HepG2 (cell line): ENCODE measurements around the gene PCSK7. TPM values are rescaled to one million over a fixed set of nuclear protein-coding genes. Genes with fewer than 3 reads are reported as not detected.

Experiments used
- ATAC-seq: fragments of 200-7000 bp; cut with Tn5 transposase; 3 replicates; pipeline ENCODE4 v1.9.1; 2020; ENCODE audit warnings: mild to moderate bottlenecking, moderate library complexity
- BruUV-seq: library from RNA; stranded (reverse); fragments of 400-500 nt; replicated peaks from 2 replicates; lab custom pipeline; 2021; lab: Mats Ljungman, UMichigan
- CTCF ChIA-PET: fragments of 300-600 bp; formaldehyde crosslinking; extraction: SDS; loops from one replicate; lab custom pipeline; 2021; ENCODE audit warnings: low total read pairs, inconsistent platforms, low intra/inter-chr PET ratio; lab: Yijun Ruan, JAX
- POLR2A ChIA-PET: fragments of 350-600 bp; sonication (Branson Sonifier 250); formaldehyde crosslinking; loops from one replicate; lab custom pipeline; 2020; ENCODE audit warnings: antibody characterized with exemption, inconsistent platforms; lab: Yijun Ruan, JAX
- DNase-seq: peaks from one replicate; pipeline ENCODE4 v3.0.0-alpha.2; 2015; ENCODE audit warnings: low spot score
- FAIRE-seq: peaks from 3 replicates; lab custom pipeline; 2011; peaks lifted over from hg19 to GRCh38; lab: Jason Lieb, UNC
- H2AFZ ChIP-seq: one replicate; pipeline ENCODE4 v1.6.1; 2011; ENCODE audit warnings: low read length, inconsistent platforms
- H3K27ac ChIP-seq: fragments of 300-600 bp; 3 replicates; pipeline ENCODE4 v1.8.0; 2011; ENCODE audit warnings: mixed run types, mild to moderate bottlenecking, mixed read lengths, low read length, inconsistent platforms; ENCODE audit not compliant: insufficient read depth; ENCODE audit errors: extremely low read length
- H3K27me3 ChIP-seq, 2 experiments: fragments of 200-600 bp in 1 of 2; 2 replicates in 1 of 2; 3 replicates in 1 of 2; pipeline versions ENCODE4 v1.6.0 to v1.8.0; 2011; ENCODE audit warnings: low read length in 2 of 2, mild to moderate bottlenecking in 2 of 2, moderate library complexity in 2 of 2, inconsistent platforms in 1 of 2; ENCODE audit not compliant: insufficient read depth in 2 of 2, control insufficient read depth in 1 of 2
- H3K36me3 ChIP-seq, 2 experiments: fragments of 200-600 bp in 1 of 2; replicated peaks in 1 of 2; 2 replicates in 1 of 2; 3 replicates in 1 of 2; pipeline versions ENCODE4 v1.5.1 to v1.8.0; 2011; ENCODE audit warnings: low read length in 2 of 2, inconsistent platforms in 1 of 2; ENCODE audit not compliant: insufficient read depth in 2 of 2, control insufficient read depth in 1 of 2
- H3K4me1 ChIP-seq: 2 replicates; pipeline ENCODE4 v1.5.1; 2012; ENCODE audit warnings: low read length, inconsistent platforms; ENCODE audit not compliant: insufficient read depth
- H3K4me2 ChIP-seq: 2 replicates; pipeline ENCODE4 v1.6.0; 2011; ENCODE audit warnings: low read depth, low read length, inconsistent platforms
- H3K4me3 ChIP-seq, 3 experiments: fragments of 200-600 bp in 1 of 3; sonication (generic), shearing (Covaris generic) in 1 of 3; replicated peaks in 1 of 3; 2 replicates each; pipeline ENCODE4 v1.5.1; 2011 to 2016; ENCODE audit warnings: low read length in 3 of 3, inconsistent platforms in 2 of 3, low read depth in 2 of 3, mild to moderate bottlenecking in 2 of 3, control low read depth in 1 of 3, mixed read lengths in 1 of 3; ENCODE audit not compliant: insufficient read depth in 1 of 3
- H3K79me2 ChIP-seq: one replicate; pipeline ENCODE4 v1.6.1; 2011; ENCODE audit warnings: low read length, inconsistent platforms; ENCODE audit not compliant: insufficient read depth
- H3K9ac ChIP-seq: 2 replicates; pipeline ENCODE4 v1.6.0; 2011; ENCODE audit warnings: mild to moderate bottlenecking, low read depth, low read length, inconsistent platforms; ENCODE audit not compliant: insufficient read depth
- H3K9me3 ChIP-seq: 2 replicates; pipeline ENCODE4 v1.5.1; 2012; ENCODE audit warnings: mild to moderate bottlenecking, low read length
- H4K20me1 ChIP-seq: 2 replicates; pipeline ENCODE4 v1.6.0; 2011; ENCODE audit warnings: inconsistent platforms, mild to moderate bottlenecking, low read length, moderate library complexity; ENCODE audit not compliant: insufficient read depth
- ETV5 ChIP-seq: IDR thresholded peaks from 2 replicates; pipeline ENCODE4 v1.6.1; 2018; ENCODE audit warnings: missing biosample characterization, missing genetic modification reagents, inconsistent platforms, borderline replicate concordance
- FOXA3 ChIP-seq: IDR thresholded peaks from 2 replicates; pipeline ENCODE4 v1.6.1; 2016; ENCODE audit warnings: missing genetic modification reagents, missing compliant biosample characterization
- FOXP1 ChIP-seq, 2 experiments: fragments of 450-650 bp in 1 of 2; IDR thresholded peaks; 2 replicates each; pipeline ENCODE4 v1.6.1; 2017 to 2018; ENCODE audit warnings: antibody characterized with exemption in 1 of 2
- KLF16 ChIP-seq, 2 experiments: sonication (generic) in 1 of 2; formaldehyde crosslinking in 1 of 2; IDR thresholded peaks; 2 replicates each; pipeline versions ENCODE4 v1.6.1 to v1.8.0; 2016 to 2023; ENCODE audit warnings: missing genetic modification reagents in 2 of 2, missing compliant biosample characterization in 1 of 2
- MAFG ChIP-seq: sonication (generic); formaldehyde crosslinking; IDR thresholded peaks from 2 replicates; pipeline ENCODE4 v1.5.1; 2020; ENCODE audit warnings: mild to moderate bottlenecking, missing genetic modification reagents
- SOX6 ChIP-seq, 2 experiments: fragments of 450-650 bp in 1 of 2; sonication (generic) in 1 of 2; formaldehyde crosslinking in 1 of 2; IDR thresholded peaks; 2 replicates each; pipeline versions ENCODE4 v1.4.0 to v1.6.1; 2017 to 2020; ENCODE audit warnings: antibody characterized with exemption in 1 of 2, mild to moderate bottlenecking in 1 of 2, missing genetic modification reagents in 1 of 2
- ZNF3 ChIP-seq: IDR thresholded peaks from 2 replicates; pipeline ENCODE4 v1.7.0; 2017; ENCODE audit warnings: inconsistent platforms
- WGBS: methylation state at CpG from one replicate; pipeline ENCODE4 v1.1.6; 2017; ENCODE audit warnings: low lambda C conversion rate; 5-methylcytosine and 5-hydroxymethylcytosine counted together
- in situ Hi-C: cut with HindIII; loops from 2 replicates; pipeline ENCODE4 v1.10.0; 2017; ENCODE audit warnings: low pct_unique_long_range_greater_than_20kb; ENCODE audit not compliant: extremely low pct_ligation_motif_present
- intact Hi-C: fragments of 100-400 bp; cut with micrococcal nuclease; formaldehyde crosslinking; loops from one replicate; pipeline ENCODE4 v1.10.0; 2022; ENCODE audit not compliant: unreplicated experiment
- polyA plus RNA-seq, 8 experiments: library from polyadenylated mRNA; depleted of rRNA in 3 of 8; stranded (reverse) in 7 of 8; unstranded in 1 of 8; fragments of >200 nt; fragmentation: Illumina TruSeq in 4 of 8; extraction: Trizol in 4 of 8; gene quantifications; 2 replicates each; pipeline versions ENCODE4 v1.2.1 to v1.2.3, GENCODE V29; 2011 to 2016; ENCODE audit warnings: low read depth in 4 of 8, missing spikeins in 1 of 8, mixed read lengths in 1 of 8; ENCODE audit not compliant: insufficient read depth in 1 of 8
- total RNA-seq, 5 experiments: library from RNA; depleted of rRNA; stranded (reverse); fragments of >200 nt; fragmentation: Illumina TruSeq; extraction: Trizol; gene quantifications; 2 replicates each; pipeline ENCODE4 v1.2.3, GENCODE V29; 2016; ENCODE audit warnings: low read depth in 1 of 5
- TF ChIP-seq, protein P1 (sequence below): sonication (generic); IDR thresholded peaks from 2 replicates; pipeline ENCODE4 v1.6.1; 2016; ENCODE audit warnings: low read depth, borderline replicate concordance
- TF ChIP-seq, protein P2 (sequence below): sonication (generic); formaldehyde crosslinking; IDR thresholded peaks from 2 replicates; pipeline ENCODE4 v1.5.1; 2020; ENCODE audit warnings: missing genetic modification reagents, mild to moderate bottlenecking, borderline replicate concordance
- TF ChIP-seq, protein P3 (sequence below): sonication (generic); formaldehyde crosslinking; IDR thresholded peaks from 2 replicates; pipeline ENCODE4 v1.4.0; 2020; ENCODE audit warnings: missing genetic modification reagents, borderline replicate concordance
- TF ChIP-seq, protein P4 (sequence below): sonication (generic); formaldehyde crosslinking; IDR thresholded peaks from 2 replicates; pipeline ENCODE4 v1.8.0; 2022; ENCODE audit warnings: low read depth, missing genetic modification reagents

The PCSK7 gene
- total and polyA plus RNA-seq, 2 of the 13 experiments (the other 11 are each of a cell fraction or from before 2014, with no cell fraction given), result 13.4 to 13.8 TPM

DNA sequence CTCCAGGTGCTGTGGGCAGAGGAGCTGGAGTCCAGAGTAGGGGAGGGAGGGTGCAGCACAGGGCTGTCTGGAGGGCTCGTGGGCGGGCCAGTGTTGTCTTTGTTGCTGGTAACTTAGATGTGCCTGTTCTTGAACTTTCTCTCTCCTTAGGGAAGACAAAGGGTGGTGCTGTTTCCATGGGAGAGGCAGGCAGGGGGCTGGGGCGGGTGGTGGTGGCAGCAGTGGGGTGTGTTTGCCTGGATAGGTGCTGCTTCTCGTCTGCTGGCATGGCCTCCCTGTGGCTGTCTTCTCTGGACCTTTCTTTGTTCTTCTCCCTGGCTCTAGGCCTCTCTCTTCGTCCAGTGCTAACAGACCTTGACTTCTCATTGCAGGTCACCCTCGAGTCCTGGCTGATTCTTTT, 44.9 kb downstream of the PCSK7 start:
- Histone ChIP-seq H3K9me3 (no peaks in the 10 kb centered on the region), H3K79me2 (no peaks in the 10 kb centered on the region), H3K27ac (no peak overlapping the region), H3K36me3 (peaks cover 9 to 27% of the 10 kb centered on the region in 2 experiments; a peak in 4 of 5 replicates), H3K4me2 (no peak overlapping the region), H3K27me3 (no peaks in the 10 kb centered on the region), H2AFZ (no peak overlapping the region), H3K9ac (no peak overlapping the region), H3K4me1 (peaks cover 20% of the 10 kb centered on the region), H3K4me3 (no peak overlapping the region), H4K20me1 (no peaks in the 10 kb centered on the region)
- ChIA-PET CTCF (no interaction called here), POLR2A (no interaction called here)
- DNase-seq (no peak), FAIRE-seq (no peak), ATAC-seq (no peak)
- in situ Hi-C loops (no loop called here), intact Hi-C loops (no loop called here)
- TF ChIP-seq SOX6 (IDR thresholded peaks at IDR 0.05) (no peak), SOX6 (CRISPR knock-in tag; IDR thresholded peaks at IDR 0.05) (no peak), MAFG (CRISPR knock-in tag) (no peak), KLF16 (CRISPR knock-in tag; IDR thresholded peaks at IDR 0.05) (no peak), ETV5 (CRISPR knock-in tag) (no peak), FOXA3 (no peak), ZNF3 (CRISPR knock-in tag) (no peak), FOXP1 (IDR thresholded peaks at IDR 0.05) (no peak), FOXP1 (CRISPR knock-in tag; IDR thresholded peaks at IDR 0.05) (no peak)
- TF ChIP-seq, protein P1, sequence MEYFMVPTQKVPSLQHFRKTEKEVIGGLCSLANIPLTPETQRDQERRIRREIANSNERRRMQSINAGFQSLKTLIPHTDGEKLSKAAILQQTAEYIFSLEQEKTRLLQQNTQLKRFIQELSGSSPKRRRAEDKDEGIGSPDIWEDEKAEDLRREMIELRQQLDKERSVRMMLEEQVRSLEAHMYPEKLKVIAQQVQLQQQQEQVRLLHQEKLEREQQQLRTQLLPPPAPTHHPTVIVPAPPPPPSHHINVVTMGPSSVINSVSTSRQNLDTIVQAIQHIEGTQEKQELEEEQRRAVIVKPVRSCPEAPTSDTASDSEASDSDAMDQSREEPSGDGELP, result no peak
- TF ChIP-seq, protein P2, sequence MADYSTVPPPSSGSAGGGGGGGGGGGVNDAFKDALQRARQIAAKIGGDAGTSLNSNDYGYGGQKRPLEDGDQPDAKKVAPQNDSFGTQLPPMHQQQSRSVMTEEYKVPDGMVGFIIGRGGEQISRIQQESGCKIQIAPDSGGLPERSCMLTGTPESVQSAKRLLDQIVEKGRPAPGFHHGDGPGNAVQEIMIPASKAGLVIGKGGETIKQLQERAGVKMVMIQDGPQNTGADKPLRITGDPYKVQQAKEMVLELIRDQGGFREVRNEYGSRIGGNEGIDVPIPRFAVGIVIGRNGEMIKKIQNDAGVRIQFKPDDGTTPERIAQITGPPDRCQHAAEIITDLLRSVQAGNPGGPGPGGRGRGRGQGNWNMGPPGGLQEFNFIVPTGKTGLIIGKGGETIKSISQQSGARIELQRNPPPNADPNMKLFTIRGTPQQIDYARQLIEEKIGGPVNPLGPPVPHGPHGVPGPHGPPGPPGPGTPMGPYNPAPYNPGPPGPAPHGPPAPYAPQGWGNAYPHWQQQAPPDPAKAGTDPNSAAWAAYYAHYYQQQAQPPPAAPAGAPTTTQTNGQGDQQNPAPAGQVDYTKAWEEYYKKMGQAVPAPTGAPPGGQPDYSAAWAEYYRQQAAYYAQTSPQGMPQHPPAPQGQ (CRISPR knock-in tag), result no peak
- TF ChIP-seq, protein P3, sequence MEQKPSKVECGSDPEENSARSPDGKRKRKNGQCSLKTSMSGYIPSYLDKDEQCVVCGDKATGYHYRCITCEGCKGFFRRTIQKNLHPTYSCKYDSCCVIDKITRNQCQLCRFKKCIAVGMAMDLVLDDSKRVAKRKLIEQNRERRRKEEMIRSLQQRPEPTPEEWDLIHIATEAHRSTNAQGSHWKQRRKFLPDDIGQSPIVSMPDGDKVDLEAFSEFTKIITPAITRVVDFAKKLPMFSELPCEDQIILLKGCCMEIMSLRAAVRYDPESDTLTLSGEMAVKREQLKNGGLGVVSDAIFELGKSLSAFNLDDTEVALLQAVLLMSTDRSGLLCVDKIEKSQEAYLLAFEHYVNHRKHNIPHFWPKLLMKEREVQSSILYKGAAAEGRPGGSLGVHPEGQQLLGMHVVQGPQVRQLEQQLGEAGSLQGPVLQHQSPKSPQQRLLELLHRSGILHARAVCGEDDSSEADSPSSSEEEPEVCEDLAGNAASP (CRISPR knock-in tag), result no peak
- TF ChIP-seq, protein P4, sequence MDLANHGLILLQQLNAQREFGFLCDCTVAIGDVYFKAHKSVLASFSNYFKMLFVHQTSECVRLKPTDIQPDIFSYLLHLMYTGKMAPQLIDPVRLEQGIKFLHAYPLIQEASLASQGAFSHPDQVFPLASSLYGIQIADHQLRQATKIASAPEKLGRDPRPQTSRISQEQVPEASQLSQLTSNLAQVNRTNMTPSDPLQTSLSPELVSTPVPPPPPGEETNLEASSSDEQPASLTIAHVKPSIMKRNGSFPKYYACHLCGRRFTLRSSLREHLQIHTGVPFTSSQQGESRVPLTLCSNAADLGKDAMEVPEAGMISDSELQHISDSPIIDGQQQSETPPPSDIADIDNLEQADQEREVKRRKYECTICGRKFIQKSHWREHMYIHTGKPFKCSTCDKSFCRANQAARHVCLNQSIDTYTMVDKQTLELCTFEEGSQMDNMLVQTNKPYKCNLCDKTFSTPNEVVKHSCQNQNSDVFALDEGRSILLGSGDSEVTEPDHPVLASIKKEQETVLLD, result no peak
- no TSS peak for BruUV-seq
- 87% methylated on average over 5 of the region's 6 CpGs for WGBS
